Testis (tissue), 2 donors: ENCODE results near the gene SEPTIN8.

ENCODE experiments used
- POLR2A ChIP-seq: fragments of 450-650 bp; IDR thresholded peaks from one replicate; pipeline ENCODE4 v1.6.1; 2017; ENCODE audit warnings: antibody characterized with exemption, mild to moderate bottlenecking, moderate library complexity
- TF ChIP-seq, protein P1 (sequence below), 3 experiments: fragments of 450-650 bp in 2 of 3; fragments of 200-600 bp in 1 of 3; sonication (generic) in 1 of 3; IDR thresholded peaks; one replicate each; pipeline ENCODE4 v1.5.1; 2016 to 2019; ENCODE audit warnings: antibody characterized with exemption in 3 of 3, mild to moderate bottlenecking in 2 of 3, moderate library complexity in 1 of 3

DNA sequence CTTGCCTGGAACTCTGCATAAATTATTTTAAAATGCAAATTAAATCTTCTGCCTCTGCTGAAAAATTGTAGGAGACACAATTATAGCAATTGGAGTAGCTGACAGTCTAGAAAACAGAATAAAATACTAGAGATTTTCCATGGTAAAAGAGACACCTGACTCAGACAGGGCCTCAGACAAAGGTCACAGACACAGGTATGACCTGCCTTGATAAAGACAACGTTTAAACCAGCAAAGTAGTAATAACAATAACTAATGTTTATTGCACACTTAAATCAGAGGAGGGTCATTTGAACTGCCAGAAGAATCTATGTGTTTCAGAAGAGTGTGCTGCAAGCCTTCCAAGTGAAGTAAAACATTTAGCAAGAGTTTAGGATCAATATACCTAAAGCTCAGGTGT, 40.0 kb upstream of the SEPTIN8 start:
- no peak for TF ChIP-seq POLR2A
- TF ChIP-seq, protein P1, sequence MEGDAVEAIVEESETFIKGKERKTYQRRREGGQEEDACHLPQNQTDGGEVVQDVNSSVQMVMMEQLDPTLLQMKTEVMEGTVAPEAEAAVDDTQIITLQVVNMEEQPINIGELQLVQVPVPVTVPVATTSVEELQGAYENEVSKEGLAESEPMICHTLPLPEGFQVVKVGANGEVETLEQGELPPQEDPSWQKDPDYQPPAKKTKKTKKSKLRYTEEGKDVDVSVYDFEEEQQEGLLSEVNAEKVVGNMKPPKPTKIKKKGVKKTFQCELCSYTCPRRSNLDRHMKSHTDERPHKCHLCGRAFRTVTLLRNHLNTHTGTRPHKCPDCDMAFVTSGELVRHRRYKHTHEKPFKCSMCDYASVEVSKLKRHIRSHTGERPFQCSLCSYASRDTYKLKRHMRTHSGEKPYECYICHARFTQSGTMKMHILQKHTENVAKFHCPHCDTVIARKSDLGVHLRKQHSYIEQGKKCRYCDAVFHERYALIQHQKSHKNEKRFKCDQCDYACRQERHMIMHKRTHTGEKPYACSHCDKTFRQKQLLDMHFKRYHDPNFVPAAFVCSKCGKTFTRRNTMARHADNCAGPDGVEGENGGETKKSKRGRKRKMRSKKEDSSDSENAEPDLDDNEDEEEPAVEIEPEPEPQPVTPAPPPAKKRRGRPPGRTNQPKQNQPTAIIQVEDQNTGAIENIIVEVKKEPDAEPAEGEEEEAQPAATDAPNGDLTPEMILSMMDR (IDR thresholded peaks at IDR 0.05), result no peak
